ENCODE measurements around the gene GXYLT1.

The GXYLT1 gene

DNA sequence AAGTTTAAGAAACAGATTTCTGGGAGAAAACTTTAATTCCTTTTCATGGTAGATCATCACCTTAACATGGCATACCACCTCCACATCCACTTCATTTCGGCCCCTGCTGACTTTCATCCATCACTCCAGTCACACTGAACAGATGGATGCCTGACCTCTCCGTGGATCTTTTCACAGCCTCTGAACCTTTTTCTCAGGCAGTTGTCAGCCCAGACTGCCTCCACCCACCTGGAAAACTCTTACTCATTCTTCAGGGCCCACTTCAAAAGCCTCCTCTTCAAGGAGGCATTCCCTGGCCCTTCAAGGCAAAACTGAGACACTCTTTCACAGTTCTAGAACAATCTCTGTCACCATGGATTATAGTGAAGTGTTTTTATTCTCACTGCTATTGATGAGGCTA is 52.9 kb downstream of the GXYLT1 start:
- Histone ChIP-seq H3K4me2 (ENCODE audit: low read length) (no peak overlapping the region), H3K9ac (ENCODE audit: low read length) (no peak overlapping the region), H3K9me3 (ENCODE audit: insufficient read depth, low read length) (no peaks in the 10 kb centered on the region)

GRCh38 chr12:42090899-42091298 is 53.8 kb downstream of the GXYLT1 start:
- Histone ChIP-seq H3K9ac (ENCODE audit: low read length) (no peak overlapping the region), H3K4me2 (ENCODE audit: low read length) (no peak overlapping the region), H3K27me3 (ENCODE audit: low read depth, low read length) (no peaks in the 10 kb centered on the region), H3K79me2 (ENCODE audit: low read length) (no peaks in the 10 kb centered on the region), H3K27ac (ENCODE audit: low read length) (no peak overlapping the region), H3K36me3 (replicated peaks; ENCODE audit: low read depth, low read length) (peaks cover 6% of the 10 kb centered on the region), H3K9me3 (ENCODE audit: insufficient read depth, low read length) (no peaks in the 10 kb centered on the region), H2AFZ (ENCODE audit: low read depth, low read length) (no peak overlapping the region), H3K4me3 (ENCODE audit: low read length) (no peak overlapping the region), H4K20me1 (ENCODE audit: insufficient read depth, low read length) (no peaks in the 10 kb centered on the region), H3K4me1 (ENCODE audit: low read length) (peaks cover 11% of the 10 kb centered on the region)
- TF ChIP-seq EZH2phosphoT487 (IDR thresholded peaks at IDR 0.05; ENCODE audit: low read depth) = no peak
- no peak for TF ChIP-seq CTCF (IDR thresholded peaks at IDR 0.05; ENCODE audit: low read depth, low read length)

More for the DNA sequence above, 52.9 kb downstream of the GXYLT1 start:
- no peaks in the 10 kb centered on the region for H3K27me3 ChIP-seq (ENCODE audit: low read depth, low read length)
- no peak overlapping the region for H2AFZ ChIP-seq (ENCODE audit: low read depth, low read length)
- TF ChIP-seq CTCF (IDR thresholded peaks at IDR 0.05; ENCODE audit: low read depth, low read length) (no peak), EZH2phosphoT487 (IDR thresholded peaks at IDR 0.05; ENCODE audit: low read depth) (no peak)
- no peaks in the 10 kb centered on the region for H4K20me1 ChIP-seq (ENCODE audit: insufficient read depth, low read length)
- H3K79me2 ChIP-seq (ENCODE audit: low read length) = no peaks in the 10 kb centered on the region
- peaks cover 11% of the 10 kb centered on the region for H3K4me1 ChIP-seq (ENCODE audit: low read length)
- H3K4me3 ChIP-seq (ENCODE audit: low read length) = no peak overlapping the region
- H3K36me3 ChIP-seq (replicated peaks; ENCODE audit: low read depth, low read length) = peaks cover 6% of the 10 kb centered on the region
- no peak overlapping the region for H3K27ac ChIP-seq (ENCODE audit: low read length)

DNA sequence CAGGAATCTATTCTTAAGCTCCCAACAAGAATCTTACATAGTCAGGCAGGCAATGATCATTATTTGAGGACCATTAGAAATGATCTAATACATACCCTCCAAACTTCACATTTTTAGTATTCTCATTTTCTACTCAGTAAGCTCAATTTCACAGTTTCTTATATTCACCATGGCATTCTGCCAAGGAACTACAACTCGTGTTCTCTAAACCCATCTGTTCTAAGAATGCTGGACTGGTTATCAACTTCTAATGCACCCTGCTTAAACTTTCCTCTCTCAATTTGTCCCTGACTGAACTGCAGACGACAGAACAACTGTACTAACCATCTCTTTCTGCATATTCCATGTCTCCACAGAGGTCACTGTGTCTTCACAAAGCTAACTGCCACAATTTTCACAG is 58.6 kb downstream of the GXYLT1 start:
- Histone ChIP-seq H2AFZ (ENCODE audit: low read depth, low read length) (no peak overlapping the region), H3K27ac (ENCODE audit: low read length) (no peak overlapping the region), H3K4me3 (ENCODE audit: low read length) (no peak overlapping the region), H3K9ac (ENCODE audit: low read length) (no peak overlapping the region), H4K20me1 (ENCODE audit: insufficient read depth, low read length) (no peaks in the 10 kb centered on the region), H3K4me2 (ENCODE audit: low read length) (no peak overlapping the region), H3K9me3 (ENCODE audit: insufficient read depth, low read length) (no peaks in the 10 kb centered on the region), H3K79me2 (ENCODE audit: low read length) (no peaks in the 10 kb centered on the region), H3K4me1 (ENCODE audit: low read length) (peaks cover 11% of the 10 kb centered on the region), H3K27me3 (ENCODE audit: low read depth, low read length) (no peaks in the 10 kb centered on the region), H3K36me3 (replicated peaks; ENCODE audit: low read depth, low read length) (peaks cover 6% of the 10 kb centered on the region)
- no peak for TF ChIP-seq CTCF (IDR thresholded peaks at IDR 0.05; ENCODE audit: low read depth, low read length)
- no peak for TF ChIP-seq EZH2phosphoT487 (IDR thresholded peaks at IDR 0.05; ENCODE audit: low read depth)

DNA sequence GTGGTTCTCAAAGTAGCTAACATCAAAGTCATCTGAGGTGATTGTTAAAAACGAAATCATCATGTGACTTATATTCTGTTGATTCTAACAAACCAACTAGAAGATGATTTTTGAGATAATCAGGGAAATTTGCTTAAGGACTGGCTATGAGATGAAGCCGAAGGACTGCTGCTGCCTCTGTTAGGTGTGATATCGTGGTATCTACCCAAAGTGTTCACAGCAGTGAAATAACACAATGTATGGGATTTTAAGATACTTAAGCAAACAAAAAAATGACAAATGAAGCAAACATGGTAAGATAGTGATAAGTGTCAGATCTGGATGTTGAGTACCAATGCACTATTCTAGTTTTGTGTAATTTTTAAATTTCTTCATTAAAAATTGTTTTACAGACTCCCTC is 59.1 kb downstream of the GXYLT1 start:
- Histone ChIP-seq H3K4me3 (ENCODE audit: low read length) (no peak overlapping the region), H3K4me1 (ENCODE audit: low read length) (peaks cover 11% of the 10 kb centered on the region), H3K9me3 (ENCODE audit: insufficient read depth, low read length) (no peaks in the 10 kb centered on the region), H3K9ac (ENCODE audit: low read length) (no peak overlapping the region), H3K79me2 (ENCODE audit: low read length) (no peaks in the 10 kb centered on the region), H4K20me1 (ENCODE audit: insufficient read depth, low read length) (no peaks in the 10 kb centered on the region), H3K27ac (ENCODE audit: low read length) (no peak overlapping the region), H2AFZ (ENCODE audit: low read depth, low read length) (no peak overlapping the region), H3K36me3 (replicated peaks; ENCODE audit: low read depth, low read length) (peaks cover 6% of the 10 kb centered on the region), H3K4me2 (ENCODE audit: low read length) (no peak overlapping the region), H3K27me3 (ENCODE audit: low read depth, low read length) (no peaks in the 10 kb centered on the region)
- TF ChIP-seq CTCF (IDR thresholded peaks at IDR 0.05; ENCODE audit: low read depth, low read length) = no peak
- no peak for TF ChIP-seq EZH2phosphoT487 (IDR thresholded peaks at IDR 0.05; ENCODE audit: low read depth)

All from OCI-LY3 (cell line).